ENCODE results near the gene CHMP2A.

The CHMP2A gene

DNA sequence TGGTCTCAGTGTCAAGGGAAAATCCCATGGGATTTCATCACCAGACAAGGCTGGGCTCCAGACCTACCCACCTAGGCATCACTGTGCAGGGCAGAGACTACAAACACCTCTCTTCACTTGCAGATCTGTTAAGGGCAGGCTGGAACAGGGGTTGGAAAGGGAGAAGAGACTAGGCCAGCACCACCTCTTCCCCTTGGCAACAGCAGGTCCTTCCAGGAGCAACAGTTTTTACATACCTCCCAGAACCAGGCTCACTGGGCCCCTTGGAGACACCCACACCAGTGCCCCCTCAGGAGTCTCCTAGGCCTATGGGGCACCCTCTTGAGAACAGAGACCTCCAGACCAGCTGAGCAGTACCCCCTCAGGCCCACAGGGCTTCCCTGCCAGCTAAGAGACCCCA is 6.0 kb upstream of the CHMP2A start:
- no peak overlapping the region for H3K4me3 ChIP-seq (ENCODE audit: low read length)
- TF ChIP-seq, protein P1, sequence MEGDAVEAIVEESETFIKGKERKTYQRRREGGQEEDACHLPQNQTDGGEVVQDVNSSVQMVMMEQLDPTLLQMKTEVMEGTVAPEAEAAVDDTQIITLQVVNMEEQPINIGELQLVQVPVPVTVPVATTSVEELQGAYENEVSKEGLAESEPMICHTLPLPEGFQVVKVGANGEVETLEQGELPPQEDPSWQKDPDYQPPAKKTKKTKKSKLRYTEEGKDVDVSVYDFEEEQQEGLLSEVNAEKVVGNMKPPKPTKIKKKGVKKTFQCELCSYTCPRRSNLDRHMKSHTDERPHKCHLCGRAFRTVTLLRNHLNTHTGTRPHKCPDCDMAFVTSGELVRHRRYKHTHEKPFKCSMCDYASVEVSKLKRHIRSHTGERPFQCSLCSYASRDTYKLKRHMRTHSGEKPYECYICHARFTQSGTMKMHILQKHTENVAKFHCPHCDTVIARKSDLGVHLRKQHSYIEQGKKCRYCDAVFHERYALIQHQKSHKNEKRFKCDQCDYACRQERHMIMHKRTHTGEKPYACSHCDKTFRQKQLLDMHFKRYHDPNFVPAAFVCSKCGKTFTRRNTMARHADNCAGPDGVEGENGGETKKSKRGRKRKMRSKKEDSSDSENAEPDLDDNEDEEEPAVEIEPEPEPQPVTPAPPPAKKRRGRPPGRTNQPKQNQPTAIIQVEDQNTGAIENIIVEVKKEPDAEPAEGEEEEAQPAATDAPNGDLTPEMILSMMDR (conservative IDR thresholded peaks at IDR 0.05; ENCODE audit: low read depth, low read length): no peak
- DNase-seq (ENCODE audit: low read depth): no peak

DNA sequence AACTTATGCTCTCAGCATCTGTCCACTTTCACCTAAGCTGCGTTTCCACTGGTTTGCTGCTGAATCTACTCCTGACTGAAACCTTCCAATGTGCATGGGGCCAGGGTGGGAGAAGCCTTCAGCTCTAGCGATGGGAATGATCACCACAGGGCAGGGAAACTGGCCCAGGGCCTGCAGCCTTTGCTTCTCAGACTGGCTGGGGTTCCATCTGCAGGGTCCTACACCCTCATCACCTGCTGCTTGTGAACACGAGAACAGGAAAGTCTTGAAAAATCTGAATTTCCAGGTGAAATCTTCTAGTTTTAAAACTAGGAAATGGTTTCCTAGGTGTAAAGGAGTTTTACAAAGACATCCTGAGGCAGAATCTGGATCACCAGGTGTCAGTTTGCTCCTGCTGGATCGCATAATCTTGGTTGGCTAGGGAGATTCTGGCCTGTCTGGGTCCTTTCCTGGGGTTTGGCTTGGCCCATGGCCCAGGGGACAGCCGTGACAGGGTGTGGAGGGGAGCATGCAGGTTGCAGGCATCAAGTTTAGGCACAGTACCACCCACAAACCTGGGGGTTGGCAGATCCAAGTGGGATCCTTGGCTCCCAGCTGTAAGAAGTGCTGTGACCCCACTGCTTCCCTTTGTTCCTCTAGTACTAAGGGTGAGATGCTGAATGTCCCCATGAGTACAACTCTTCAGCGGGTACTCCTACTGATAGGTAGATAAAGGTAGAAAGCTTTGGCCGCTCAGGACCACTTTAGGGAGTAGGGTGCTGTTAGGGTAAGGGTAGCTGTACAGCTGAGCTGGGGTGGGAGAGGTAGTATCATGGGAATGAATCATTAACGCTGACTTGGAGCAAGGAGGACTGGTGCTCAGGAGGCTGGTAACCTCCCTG is 5.3 kb upstream of the CHMP2A start:
- peak overlapping the region; percentile 61 for H3K4me3 ChIP-seq (ENCODE audit: low read length)
- TF ChIP-seq, protein P1 (conservative IDR thresholded peaks at IDR 0.05; ENCODE audit: low read depth, low read length): no peak
- DNase-seq (ENCODE audit: low read depth): no peak

DNA sequence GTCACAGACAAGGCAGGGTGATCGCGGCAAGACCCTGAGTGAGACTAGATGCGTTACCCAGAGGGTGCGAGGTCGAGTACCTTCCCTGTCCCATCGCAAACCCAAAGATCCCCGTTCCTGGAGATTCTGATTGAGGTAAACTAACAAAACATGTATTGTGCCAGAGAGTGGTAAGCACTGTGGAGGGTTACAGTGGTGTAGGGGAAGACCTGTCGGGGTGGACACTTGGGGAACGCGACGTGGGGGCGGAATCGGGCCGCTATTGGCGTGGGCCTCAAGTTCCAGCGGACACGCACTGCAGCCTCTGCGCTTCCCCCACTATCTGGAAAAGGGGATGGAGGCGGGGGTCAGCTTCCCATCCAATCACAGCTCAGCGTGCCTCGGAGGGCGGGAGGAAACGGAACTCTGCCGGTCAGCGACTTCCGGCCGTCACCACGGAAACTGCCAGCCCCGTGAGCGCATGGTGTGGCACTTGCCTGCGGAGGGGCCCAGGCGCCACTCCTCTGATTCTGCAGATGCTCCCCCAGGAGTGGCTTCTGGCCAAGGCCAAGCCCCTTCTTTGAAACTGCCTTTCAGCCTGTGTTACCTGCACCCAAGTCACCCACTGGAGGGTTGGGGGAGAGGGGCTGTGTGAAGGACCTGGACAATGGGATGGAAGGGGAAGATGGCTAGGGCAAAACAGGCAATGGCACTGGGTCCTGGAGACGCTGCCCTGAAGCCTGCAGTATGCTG is 4.5 kb upstream of the CHMP2A start:
- H3K4me3 ChIP-seq (ENCODE audit: low read length): peak overlapping the region; percentile 61
- TF ChIP-seq, protein P1 (conservative IDR thresholded peaks at IDR 0.05; ENCODE audit: low read depth, low read length): no peak
- peak; percentile 67 for DNase-seq (ENCODE audit: low read depth)

DNA sequence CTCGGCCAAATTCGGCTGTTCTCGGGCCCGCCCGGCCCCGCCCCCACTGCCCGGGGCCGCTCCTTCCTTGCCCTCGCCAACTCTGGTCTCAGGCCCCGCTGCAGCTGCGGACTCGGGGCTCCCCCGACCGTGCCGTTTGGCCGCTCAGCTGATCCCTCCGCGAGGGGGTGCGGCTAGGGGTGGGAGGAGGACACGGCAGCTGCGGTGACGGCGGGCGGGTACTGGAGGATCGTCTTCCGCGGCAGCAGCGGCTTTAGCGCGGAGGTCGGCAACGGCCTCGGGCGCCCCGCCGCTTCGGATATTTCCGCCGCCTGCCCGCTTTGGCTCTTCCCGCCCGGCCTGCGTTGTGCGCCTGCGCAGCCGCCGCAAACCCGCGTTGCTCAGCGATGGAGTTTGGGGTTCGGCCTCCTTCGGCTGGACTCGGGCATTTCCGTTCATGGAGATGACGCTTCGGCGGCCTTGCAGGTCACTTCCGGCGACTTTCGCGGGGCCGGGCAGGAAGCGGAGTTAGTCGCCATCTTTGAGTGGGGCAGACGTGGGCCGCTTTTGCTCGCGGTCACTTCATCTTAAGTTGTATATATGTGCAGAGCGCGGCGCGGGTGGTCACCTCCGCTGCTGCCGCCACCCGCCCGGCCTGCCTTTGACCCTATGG is 3.8 kb upstream of the CHMP2A start:
- peak; percentile 93 for DNase-seq (ENCODE audit: low read depth)
- TF ChIP-seq, protein P1 (conservative IDR thresholded peaks at IDR 0.05; ENCODE audit: low read depth, low read length): no peak

DNA sequence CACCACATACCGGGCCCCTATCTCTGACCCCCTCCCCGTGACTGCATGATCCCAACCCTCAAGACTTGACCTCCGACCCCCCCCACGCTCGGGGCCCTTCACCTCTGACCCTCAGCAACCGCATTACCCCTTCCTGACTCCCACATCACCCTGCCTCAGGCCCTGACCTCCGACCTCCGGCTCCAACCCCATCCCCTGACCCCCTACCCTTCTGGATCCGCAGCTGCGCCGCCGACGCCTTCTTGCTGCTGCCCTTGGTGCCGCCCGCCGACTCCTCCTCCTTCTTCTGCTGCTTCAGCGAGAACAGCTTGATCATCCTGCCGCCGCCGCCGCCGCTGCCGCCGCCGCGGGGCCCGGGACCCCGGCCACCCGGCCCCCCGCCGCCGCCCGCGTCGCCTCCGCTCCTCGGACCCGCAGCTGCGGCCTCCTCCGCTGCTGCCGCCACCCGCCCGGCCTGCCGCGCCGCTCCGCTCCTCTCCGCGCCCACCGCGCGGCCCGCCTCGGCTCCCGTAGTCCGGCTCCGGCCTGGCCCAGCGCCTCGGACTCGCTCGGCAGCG is 3.2 kb upstream of the CHMP2A start, which contains the start of gene UBE2M:
UBE2M (minus strand) TSS at position 546 of the 557 bp plus-strand sequence; CDS start at position 316, 230 bp downstream.
- H3K4me3 ChIP-seq (ENCODE audit: low read length): peak within 1 kb of the TSS; percentile 78
- TF ChIP-seq, protein P1 (conservative IDR thresholded peaks at IDR 0.05; ENCODE audit: low read depth, low read length): no peak
- DNase-seq (ENCODE audit: low read depth): no peak

More for the DNA sequence above, 3.8 kb upstream of the CHMP2A start:
- H3K4me3 ChIP-seq (ENCODE audit: low read length): peak overlapping the region; percentile 67

DNA sequence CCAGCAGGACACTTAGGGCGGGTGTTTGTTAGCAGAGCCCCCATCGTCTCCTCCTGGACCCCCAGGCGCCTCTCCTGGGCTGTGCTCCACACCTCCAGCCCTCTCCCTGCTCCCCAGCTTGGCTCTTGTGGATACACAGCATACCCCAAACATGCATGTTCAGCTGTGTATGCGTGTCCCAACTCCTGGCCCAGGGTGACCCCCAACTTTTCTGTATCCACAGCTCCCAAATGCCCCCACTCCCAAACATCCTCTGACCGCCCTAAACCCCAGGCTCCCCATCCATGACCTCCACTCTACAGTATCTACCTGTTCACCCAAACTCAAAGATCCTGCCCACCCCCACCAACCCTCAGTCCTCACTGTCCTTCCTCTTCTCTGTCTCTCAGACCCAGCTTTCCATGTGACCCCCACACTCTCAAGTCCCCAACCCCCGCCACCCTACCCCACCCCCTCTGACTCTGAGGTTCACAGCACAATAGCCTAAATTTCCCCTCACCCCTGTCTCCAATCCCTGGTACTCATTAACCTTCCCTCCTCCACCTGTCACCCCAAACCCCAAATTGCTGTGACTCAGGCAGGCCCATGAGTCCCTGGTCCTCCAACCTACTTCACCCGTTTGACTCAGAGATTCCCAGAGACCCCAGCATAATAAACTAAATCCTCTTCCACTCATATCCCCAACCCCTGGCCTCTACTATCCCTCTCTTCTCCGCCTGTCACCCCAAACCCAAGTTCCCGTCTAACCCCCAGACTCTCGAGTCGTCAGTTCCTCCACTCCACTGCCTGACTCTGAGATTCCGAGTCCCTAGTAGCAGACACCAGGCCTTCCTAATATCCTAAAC is 2.5 kb upstream of the CHMP2A start:
- no peak for DNase-seq (ENCODE audit: low read depth)
- peak overlapping the region; percentile 78 for H3K4me3 ChIP-seq (ENCODE audit: low read length)
- TF ChIP-seq, protein P1 (conservative IDR thresholded peaks at IDR 0.05; ENCODE audit: low read depth, low read length): no peak
